HG03442 (cell line): Measurements from ENCODE around the gene WDR27.

Experiments
- ATAC-seq: cut with Tn5 transposase; IDR thresholded peaks from one replicate; pipeline ENCODE4 v1.9.1; 2021; ENCODE audit warnings: mild to moderate bottlenecking, moderate library complexity; ENCODE audit not compliant: unreplicated experiment

WDR27 gene

GRCh38 chr6:169641461-169642085, 60.3 kb downstream of the WDR27 start:
- ATAC-seq = no peak

DNA sequence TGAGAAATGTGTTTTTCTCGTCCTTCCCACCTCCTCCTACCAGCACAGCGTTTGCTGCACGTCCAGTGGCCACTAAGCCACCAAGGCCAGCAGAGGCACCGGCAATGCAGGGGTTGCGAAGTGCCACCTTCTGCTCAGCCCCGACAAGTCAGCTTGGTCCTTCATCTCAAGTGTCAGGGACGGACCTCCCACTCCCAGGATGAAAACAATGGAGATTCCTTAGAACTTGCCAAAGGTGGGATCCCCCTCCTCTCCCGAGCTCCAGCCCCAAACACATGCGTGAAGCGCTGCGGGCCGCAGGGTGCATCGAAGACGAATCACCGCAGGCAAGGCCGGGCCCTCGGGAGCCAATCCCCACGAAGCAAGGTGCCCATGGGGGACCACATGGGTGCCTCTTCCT, 60.8 kb downstream of the WDR27 start:
- ATAC-seq = no peak

GRCh38 chr6:169640351-169640852, 61.4 kb downstream of the WDR27 start:
- no peak for ATAC-seq

DNA sequence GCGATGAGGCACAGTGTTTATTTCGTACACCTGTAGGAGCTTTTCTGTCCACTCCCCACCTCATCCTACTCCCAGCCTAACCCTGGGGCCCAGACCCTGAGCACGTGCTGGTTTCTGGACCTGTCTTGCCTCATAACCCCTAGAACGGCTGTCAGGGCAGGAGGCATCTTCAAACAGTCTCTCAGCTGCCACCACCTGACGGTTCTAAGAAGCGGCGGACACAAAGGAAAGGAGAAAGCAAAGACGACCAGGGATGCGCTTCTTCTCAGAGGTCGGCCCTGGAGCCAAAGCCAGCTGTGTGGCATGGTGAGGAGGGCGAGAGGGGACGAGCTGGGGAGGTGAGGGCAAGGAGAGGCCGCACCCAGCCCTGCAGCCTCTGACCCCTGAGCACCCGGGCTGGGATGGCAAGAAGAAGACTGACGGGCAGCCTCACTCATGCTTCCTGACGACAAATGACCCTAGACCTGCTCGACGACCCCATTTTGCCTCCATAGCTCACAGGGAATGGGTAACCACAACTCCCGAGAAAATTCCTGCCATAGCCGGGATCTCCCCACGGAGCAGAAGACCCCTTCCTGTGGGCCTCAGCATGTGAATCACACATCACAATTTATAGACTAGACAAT, 62.1 kb downstream of the WDR27 start:
- no peak for ATAC-seq

DNA sequence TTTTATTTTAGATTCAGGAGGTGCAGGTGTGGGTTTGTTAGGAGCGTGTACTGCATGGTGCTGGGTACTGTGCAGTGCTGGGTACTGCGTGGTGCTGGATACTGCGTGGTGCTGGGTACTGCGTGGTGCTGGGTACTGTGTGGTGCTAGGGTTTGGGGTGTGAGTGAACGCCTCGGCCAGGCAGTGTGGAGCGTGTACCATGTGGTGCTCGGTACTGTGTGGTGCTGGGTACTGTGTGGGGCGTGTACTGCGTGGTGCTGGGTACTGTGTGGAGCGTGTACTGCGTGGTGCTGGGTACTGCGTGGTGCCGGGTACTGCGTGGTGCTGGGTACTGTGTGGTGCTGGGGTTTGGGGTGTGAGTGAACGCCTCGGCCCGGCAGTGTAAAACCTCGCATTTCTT, 62.9 kb downstream of the WDR27 start:
- ATAC-seq = no peak

- no peak for ATAC-seq
Observed at GRCh38 chr6:169638388-169638787, 63.4 kb downstream of the WDR27 start.

GRCh38 chr6:169635345-169635744, 66.5 kb downstream of the WDR27 start:
- no peak for ATAC-seq

- no peak for ATAC-seq
Observed at GRCh38 chr6:169632841-169633240, 69.0 kb downstream of the WDR27 start.

- no peak for ATAC-seq
Observed at GRCh38 chr6:169629256-169629655, 72.6 kb downstream of the WDR27 start.

DNA sequence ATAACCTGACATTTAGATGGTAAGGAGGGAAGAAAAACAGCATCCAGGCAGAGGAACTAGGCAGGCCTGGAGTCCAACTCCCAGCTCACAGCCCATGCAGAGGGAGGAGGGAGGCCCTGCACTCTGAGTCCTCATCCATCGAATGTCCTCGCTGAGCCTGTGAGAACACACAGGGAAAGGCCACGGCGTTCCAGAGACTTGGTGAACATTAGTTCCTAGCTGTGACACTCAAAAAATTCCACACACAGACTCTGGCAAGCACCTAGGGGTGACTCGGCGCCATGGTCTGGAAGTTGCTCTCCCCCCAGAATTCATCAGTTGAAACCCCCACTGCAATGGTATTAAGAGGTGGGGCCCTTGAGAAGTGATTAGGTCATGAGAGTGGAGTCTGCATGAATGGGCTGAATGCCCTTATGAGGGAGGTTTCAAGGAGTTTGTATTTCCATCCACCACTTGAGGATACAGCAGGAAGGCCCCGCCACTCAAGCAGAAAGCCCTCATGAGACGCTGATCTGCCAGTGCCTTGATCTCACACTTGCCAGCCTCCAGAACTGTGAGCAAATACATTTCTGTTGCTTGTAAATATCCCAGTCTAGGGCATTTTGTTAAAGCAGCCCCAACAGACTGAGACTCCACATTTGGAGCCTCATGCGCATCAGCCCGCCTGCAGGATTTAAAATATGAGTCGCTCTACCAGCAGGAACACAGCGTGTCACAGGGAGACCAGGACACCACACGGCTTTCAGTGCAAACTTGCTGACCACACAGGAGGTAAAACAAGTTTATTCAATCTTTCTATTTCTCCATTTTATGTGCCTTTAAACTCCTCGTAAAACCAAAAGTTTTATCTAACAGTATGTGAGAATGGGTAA, 73.9 kb downstream of the WDR27 start:
- no peak for ATAC-seq

GRCh38 chr6:169626649-169627048, 75.2 kb downstream of the WDR27 start:
- no peak for ATAC-seq

- ATAC-seq = no peak
Observed at GRCh38 chr6:169626169-169626568, 75.7 kb downstream of the WDR27 start.

GRCh38 chr6:169625376-169625775, 76.5 kb downstream of the WDR27 start:
- ATAC-seq = no peak

- no peak for ATAC-seq
Observed at GRCh38 chr6:169624785-169625184, 77.0 kb downstream of the WDR27 start.

DNA sequence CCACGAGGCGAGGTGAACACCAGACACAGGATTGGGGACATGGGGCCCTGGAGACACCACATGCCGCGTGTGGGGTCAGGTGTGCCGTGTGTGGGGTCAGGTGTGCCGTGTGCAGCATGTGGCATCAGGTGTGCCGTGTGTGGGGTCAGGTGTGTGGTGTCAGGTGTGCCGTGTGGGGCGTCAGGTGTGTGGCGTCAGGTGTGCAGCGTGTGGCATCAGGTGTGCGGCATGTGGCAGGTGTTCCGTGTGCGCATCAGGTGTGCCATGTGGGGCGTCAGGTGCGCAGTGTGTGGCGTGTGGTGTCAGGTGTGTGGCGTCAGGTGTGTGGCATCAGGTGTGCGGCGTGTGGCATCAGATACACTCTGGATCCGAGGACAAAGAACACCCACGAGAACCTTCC, 77.9 kb downstream of the WDR27 start:
- no peak for ATAC-seq

DNA sequence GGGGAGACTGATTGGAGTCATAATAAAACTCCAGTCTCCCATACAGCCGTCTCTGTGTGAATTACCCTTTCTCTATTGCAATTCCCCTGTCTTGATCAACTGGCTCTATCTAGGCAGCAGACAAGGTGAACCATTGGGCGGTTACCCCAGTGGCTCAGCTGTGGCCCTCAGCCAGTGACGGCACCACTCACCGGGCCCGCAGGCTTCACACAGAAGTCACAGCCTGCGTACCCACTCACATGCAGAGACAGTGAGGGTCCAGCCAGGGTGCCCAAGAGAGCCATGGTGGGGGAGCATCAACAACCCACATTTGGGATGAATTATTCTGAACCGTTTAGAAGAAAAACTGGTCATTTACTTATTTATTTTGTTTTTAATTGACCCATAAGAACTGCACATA, 78.5 kb downstream of the WDR27 start:
- ATAC-seq = no peak

- no peak for ATAC-seq
Observed at GRCh38 chr6:169622618-169623017, 79.2 kb downstream of the WDR27 start.

DNA sequence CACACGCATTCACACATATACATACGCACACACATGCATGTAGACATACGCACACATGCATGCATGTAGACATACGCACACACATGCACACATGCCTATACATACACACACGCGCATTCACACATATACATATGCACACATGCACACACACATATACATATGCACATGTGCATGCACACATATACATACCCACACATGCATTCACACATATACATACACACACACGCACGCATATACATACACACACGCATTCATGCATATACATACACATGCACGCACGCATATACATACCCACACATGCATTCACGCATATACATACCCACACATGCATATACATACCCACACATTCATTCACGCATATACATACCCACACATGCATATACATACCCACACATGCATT, 80.5 kb downstream of the WDR27 start:
- no peak for ATAC-seq

DNA sequence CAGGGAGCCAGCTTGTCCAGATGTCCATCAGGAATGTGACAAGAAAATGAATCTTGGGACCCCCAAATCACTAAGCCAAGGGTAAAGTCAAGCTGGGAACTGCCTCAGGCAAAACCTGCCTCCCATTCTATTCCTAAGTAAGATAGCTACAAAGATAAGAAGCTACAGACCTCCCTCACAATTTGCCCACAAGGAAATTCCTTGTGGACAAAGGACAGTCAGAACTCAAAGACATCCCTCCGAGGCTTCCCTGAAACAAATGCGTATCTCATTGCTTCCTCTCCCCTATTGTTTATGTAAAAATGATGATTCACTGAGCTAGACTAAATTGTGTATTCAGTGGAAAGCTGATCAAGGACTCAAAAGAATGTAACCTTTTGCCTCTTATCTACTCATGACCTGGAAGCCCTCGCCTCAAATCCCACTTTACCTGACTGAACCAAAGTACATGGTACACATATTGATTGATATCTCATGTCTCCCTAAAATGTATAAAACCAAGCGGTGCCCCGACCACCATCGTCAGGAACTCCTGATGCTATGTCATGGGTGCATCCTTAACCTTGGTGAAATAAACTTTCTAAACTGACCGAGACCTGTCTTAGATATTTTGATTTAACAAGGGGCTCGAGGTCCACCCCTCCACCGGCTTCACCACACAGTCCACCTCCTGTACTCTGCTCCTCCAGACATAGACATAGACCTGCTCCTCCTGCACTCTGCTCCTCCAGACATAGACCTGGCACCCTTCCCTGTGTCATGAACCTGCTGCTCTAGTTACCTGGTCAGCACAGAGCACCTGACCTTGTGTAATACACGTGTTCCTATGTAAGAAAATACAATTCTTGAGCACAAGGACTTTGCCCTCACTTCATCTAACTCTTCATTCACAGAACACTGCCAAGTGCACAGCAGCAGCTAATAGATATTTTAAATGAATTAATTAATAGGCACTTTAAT, 81.4 kb downstream of the WDR27 start:
- no peak for ATAC-seq

- no peak for ATAC-seq
Observed at GRCh38 chr6:169619650-169620049, 82.2 kb downstream of the WDR27 start.
